AML-193 (cell line): ENCODE measurements around the gene TACC2.
"Not testable (repeated sequence)": the region's sequence is repeated elsewhere in the genome, so short reads cannot be mapped to it uniquely, and the experiment has no call there.

Experiments used
- DNase-seq, 2 experiments: peaks; one replicate each; lab custom pipeline; 2025; lab: John Stamatoyannopoulos, UW

Gene TACC2

DNA sequence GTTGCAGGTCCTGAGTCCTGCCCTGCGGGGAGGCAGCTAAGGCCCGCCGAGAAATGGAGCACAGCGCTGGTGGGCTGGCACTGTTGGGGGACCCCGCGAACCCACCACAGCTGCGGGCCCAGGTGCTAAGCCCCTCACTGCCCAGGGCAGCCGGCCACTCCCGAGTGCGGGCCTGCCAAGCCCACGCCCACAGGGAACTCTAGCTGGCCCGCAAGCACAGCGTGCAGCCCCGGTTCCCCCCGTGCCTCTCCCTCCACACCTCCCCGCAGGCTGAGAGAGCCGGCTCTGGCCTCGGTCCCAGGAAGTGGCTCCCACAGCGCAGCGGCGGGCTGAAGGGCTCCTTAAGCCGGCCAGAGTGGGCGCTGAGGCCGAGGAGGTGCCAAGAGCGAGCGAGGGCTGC is 10.5 kb upstream of the TACC2 start:
- no peak for DNase-seq

DNA sequence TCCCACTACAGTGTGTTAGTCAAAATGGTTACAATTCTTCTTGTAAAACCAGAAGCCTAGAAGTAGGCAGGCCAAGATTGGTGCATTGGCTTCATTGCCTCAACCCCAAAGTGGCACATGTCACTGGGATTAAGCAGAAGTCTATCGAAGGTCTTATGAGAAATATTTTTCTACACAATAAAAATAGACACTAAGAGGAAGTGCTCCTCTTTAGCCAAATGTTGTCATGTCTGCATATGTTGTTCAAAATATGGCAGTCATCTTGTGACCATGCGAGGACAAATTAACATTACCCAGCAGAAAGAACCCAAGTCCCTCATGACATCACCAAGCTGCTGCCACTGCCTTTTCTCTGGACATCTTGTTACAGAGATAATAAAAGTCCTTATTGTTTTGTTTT is 7.6 kb upstream of the TACC2 start:
- no peak for DNase-seq

DNA sequence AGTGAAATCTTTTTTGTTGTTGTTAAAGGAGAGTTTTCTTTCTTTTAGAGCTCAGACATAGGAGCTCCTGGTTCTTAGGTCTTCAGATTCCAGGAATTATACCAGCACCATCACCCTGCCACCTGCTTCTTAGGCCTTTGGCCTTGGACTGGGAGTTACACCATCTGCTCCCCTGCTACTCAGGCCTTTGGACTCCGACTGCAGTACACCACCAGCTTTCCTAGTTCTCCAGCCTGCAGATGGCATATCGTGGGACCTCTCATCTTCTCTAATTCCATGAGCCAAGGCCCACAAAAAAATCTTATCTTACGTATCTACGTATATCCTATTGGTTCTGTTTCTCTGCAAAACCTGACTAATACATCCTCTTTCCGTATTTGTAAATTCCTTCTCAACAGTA is 5.1 kb upstream of the TACC2 start:
- DNase-seq: no peak

DNA sequence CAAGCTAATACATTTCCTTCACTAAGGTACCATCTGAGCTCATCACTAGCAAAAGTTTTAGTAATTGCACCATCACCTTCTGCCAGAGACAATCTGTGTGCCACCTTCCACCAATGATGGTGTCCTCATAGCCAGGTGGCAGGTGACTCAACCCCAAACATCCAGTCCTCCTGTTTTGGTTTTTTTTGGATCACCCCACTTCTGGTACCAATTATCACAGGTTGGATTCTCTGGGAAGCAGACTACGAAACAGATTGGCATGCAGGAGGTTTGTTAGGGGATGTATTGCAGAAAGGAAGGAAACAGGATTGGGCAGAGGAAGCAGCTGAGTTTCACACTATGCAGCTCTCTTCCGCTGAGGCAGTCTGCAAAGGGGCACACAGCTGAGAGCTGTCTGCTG is 4.5 kb upstream of the TACC2 start:
- DNase-seq: no peak

- no peak for DNase-seq
These were observed 1.2 kb downstream of the TACC2 start for GRCh38 chr10:121990015-121990677.

DNA sequence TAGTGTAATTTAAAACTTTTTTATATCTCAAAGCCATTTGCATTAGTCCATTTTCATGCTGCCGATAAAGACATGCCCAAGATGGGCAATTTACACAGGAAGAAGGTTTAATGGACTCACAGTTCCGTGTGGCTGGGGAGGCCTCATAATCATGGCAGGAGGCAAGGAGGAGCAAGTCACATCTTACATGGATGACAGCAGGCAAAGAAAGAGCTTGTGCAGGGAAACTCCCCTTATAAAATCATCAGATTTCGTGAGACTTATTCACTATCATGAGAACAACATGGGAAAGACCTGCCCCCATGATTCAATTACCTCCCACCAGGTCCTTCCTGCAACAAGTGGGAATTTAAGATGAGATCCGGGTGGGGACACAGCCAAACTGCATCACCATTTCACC is 2.8 kb downstream of the TACC2 start:
- not testable (repeated sequence) for DNase-seq

GRCh38 chr10:121994429-121994941 is 5.5 kb downstream of the TACC2 start:
- no peak for DNase-seq

- no peak for DNase-seq
These were observed 9.5 kb downstream of the TACC2 start for GRCh38 chr10:121998462-121998861.

DNA sequence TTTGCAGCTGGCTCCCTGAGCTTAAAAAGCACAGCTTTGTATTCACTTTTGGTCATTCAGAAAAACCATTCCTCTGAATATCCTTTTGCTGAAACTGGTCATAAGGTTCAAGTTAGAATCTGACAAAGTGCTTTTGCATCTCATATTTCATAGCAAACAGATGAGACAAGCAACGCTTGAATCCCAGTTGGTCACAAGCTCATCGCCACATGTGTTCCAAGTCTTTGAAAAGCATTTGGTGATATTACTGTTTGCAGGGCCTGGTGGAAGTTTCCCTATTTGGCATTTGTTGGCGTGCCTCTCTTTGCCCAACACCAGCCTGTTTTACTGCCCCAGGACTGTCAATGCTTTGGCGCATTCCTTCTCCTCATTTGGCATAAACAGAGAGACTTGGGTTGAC is 10.3 kb downstream of the TACC2 start:
- no peak for DNase-seq

DNA sequence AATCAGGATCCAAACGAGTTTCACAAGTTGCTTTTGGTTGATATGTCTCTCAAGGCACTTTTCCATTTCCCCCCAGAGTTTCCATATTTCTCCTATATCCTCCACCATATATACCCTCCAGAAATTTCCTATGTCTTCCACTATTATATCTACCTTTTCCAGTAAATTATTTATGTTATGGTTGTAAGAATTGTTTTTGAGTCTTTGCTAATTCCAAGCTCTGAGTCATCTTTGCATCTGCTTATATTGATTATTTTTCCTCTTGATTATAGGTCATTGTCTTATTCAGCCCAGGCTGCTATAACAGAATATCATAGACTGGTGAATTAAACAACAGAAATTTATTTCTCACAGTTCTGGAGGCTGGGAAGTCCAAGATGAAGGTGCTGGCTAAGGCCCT is 12.7 kb downstream of the TACC2 start:
- DNase-seq: no peak

- DNase-seq: no peak
These were observed 18.5 kb downstream of the TACC2 start for GRCh38 chr10:122007415-122007814.

GRCh38 chr10:122010405-122011050 is 21.6 kb downstream of the TACC2 start:
- no peak for DNase-seq

DNA sequence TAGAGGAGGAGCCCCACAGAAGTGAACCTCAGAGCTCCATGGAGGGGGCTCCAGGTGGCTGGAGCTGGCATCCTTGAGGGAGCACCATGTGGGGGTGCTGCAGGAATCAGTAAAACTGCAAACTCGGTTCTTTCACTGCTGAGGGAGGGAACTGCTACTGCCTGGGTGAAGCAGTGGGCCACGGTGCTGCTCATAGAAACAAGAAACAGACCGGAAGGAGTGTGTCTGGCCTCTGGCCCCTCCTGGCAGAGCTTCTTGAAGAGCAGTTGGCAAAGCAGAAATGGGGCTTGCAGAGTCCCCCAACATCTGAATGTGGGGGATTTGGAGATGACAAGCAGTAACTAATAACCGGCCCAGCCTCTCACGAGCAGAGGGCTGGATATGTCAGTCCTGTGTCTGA is 23.8 kb downstream of the TACC2 start:
- DNase-seq: no peak

DNA sequence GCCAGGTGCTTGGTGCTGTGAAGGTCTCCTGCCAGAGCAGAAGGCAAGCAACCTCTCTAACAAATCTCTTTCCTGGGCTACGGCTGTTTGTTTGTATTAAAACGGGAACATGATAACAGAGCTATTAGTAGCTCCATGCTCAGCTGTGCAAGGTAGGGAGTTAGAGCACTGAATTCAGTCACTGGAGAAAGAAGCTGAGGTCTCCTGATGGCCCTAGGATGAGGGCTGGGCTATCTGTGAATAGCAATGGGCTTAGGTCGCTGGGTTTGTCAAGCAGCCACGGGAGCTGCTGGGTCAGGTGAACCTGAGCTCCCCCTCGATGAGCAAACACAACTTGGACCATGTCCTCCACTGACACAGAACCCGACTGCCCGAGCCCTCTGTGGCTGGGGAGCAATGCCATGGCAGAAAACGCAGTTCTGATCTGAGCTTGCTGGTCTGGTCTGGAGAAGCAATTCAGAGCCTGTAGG is 24.4 kb downstream of the TACC2 start:
- DNase-seq: no peak

DNA sequence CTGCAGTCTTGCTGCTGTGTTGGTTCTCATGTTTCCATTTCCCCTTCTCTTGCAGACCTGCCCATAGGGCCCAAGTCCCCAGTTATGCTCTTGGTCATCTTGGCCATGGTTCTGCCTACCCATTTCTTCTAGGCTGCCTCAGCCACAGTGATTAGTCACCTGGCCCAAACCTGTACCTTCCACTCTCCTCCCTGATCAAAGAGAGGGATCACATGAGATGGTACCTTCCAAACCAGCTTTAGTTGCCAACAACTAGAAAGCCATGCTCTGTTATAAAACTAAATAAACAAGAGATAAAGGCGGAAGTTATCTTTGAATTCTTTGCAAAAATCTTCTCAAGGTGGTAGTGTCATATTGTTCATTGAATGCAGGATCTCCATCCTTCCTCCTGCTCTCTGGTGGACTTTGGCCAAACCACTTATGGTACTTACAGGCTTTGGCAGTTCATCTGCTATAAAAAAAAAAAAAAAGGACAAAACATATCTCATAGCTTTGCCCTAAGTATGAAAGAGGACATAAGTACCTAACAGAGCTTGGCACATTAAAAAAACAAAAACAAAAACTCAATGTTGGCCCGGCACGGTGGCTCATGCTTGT is 25.8 kb downstream of the TACC2 start:
- no peak for DNase-seq

DNA sequence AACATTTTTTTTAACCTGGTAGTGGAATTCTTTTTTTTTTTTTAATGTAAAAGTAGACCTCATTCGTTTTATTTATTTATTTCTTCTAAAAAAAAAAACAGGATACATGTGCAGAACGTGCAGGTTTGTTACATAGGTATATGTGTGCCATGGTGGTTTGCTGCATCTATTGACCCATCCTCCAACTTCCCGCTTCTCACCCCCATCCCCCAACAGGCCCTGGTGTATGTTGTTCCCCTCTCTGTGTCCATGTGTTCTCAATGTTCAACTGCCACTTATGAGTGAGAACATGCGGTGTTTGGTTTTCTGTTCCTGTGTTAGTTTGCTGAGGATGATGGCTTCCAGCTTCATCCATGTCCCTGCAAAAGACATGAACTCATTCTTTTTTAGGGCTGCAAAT is 29.0 kb downstream of the TACC2 start:
- not testable (repeated sequence) for DNase-seq

- DNase-seq: no peak
These were observed 29.5 kb downstream of the TACC2 start for GRCh38 chr10:122018491-122018890.

- no peak for DNase-seq
These were observed 30.0 kb downstream of the TACC2 start for GRCh38 chr10:122018951-122019413.

DNA sequence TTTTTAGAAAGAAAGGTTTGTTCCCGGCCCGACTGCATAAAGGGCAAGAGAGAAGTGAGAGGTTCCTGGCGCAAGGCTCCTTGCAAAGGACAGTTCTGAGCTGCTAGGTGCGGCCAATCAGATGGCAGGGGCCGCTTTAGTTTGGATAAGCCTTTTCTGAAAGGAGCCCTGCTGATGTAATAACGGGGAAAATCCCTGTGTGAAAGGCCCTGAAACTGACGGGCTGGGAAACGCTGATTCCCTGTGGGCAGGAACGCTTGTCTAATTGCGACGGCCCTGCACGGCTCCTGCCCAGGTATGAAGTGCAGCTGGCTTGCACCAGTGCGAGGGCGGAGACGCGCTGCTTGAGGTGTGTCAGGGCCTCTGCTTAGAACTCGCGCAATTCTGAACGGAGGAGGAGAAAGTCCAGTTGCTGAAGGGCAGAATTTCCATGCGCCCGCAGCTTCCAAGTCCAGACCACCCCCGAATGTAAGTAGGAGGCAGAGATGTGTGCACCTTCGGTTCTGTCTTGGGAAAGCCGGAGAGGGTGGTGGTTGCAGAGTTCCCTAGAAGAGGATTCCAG is 30.5 kb downstream of the TACC2 start:
- no peak for DNase-seq

GRCh38 chr10:122020226-122020625 is 31.3 kb downstream of the TACC2 start:
- no peak for DNase-seq

DNA sequence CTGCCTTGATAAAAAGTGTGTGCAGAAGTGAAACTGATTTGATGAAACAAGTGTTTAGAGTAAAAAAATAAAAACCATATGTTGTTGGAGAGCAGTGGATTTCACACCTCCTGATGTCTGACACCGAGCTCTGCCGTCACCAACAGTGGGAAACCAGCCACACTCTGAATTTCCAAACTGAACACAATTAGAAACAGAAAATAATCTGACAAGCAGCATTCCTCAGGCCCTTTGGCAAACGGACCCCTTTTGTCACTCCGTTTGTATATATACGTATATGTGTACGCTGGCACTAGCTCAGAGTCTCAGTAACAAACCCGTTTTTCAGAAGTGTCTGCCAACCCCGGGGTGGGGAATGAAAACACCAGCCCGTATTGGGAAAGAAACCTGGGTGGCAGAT is 32.4 kb downstream of the TACC2 start:
- DNase-seq: no peak

DNA sequence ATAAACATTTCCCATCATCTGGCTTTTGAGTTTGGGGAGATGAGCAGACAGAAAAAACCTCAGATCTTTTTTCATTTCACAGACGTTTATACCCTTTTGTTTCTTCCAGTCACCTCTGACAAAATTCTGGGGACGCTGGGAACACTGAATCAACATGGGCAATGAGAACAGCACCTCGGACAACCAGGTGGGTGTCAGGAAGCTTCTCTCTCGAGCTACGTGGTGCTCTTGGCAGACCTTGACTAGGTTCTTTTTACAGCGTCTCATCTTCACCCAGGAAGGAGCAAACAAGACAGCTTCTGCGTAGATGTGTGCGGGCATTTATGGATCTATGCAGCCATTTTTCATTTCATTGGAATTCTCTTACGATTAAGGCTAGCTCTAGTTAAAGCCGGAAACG is 32.9 kb downstream of the TACC2 start:
- no peak for DNase-seq

DNA sequence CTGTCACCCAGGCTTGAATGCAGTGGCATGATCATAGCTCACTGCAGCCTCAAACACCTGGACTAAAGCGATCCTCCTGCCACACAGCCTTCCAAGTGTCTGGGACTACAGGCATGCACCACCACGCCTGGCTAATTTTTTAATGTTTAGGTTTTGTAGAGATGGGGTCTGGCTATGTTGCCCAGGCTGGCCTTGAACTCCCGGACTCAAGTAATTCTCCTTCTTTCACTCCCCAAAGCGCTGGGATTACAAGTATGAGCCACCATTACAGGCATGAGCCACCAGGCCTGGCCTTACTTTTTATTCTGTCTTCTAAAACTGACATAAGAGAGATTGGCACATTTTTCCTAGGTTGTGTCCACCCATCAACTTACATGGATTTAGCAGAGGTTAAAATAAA is 33.3 kb downstream of the TACC2 start:
- no peak for DNase-seq
